Sigmoid colon (tissue), 7 donors: ENCODE measurements around the gene MACC1. TPM values are rescaled to one million over a fixed set of nuclear protein-coding genes. Genes with fewer than 3 reads are reported as not detected.
"Not testable (repeated sequence)": the region's sequence is repeated elsewhere in the genome, so short reads cannot be mapped to it uniquely, and the experiment has no call there.

ENCODE experiments used
- DNase-seq: peaks from one replicate; pipeline ENCODE4 v3.0.0-alpha.2; 2019
- H3K27ac ChIP-seq, 4 donors: fragments of 200-600 bp; sonication (generic); one replicate each; pipeline ENCODE4 v1.5.1; 2016 to 2019; ENCODE audit warnings: mild to moderate bottlenecking in 1 of 4
- H3K27me3 ChIP-seq, 3 donors: fragments of 200-600 bp; sonication (generic); one replicate each; pipeline ENCODE4 v1.5.1; 2019; ENCODE audit warnings: mild to moderate bottlenecking in 1 of 3
- H3K36me3 ChIP-seq, 4 donors: fragments of 200-600 bp; sonication (generic); one replicate each; pipeline ENCODE4 v1.5.1; 2016 to 2019
- H3K4me1 ChIP-seq, 4 donors: fragments of 200-600 bp; sonication (generic); one replicate each; pipeline ENCODE4 v1.5.1; 2017 to 2019
- H3K4me3 ChIP-seq, 4 donors: fragments of 200-600 bp; sonication (generic); one replicate each; pipeline ENCODE4 v1.5.1; 2017 to 2019; ENCODE audit warnings: mild to moderate bottlenecking in 2 of 4, moderate library complexity in 1 of 4
- H3K9me3 ChIP-seq, 4 donors: fragments of 200-600 bp in 3 of 4; sonication (generic) in 3 of 4; one replicate each; pipeline versions ENCODE4 v1.5.1 to v1.6.1; 2013 to 2019
- CTCF ChIP-seq, 4 experiments: fragments of 450-650 bp in 3 of 4; fragments of 200-600 bp in 1 of 4; IDR thresholded peaks; one replicate each; pipeline ENCODE4 v1.5.1; 2016 to 2019; ENCODE audit warnings: antibody characterized with exemption in 4 of 4, mild to moderate bottlenecking in 3 of 4, moderate library complexity in 2 of 4
- EP300 ChIP-seq, 4 donors: sonication (generic); formaldehyde crosslinking; IDR thresholded peaks; one replicate each; pipeline ENCODE4 v1.6.1; 2017; ENCODE audit warnings: antibody characterized with exemption in 4 of 4
- POLR2A ChIP-seq, 2 donors: fragments of 450-650 bp; IDR thresholded peaks; one replicate each; pipeline ENCODE4 v1.6.1; 2016; ENCODE audit warnings: antibody characterized with exemption in 2 of 2, mild to moderate bottlenecking in 2 of 2, moderate library complexity in 2 of 2
- POLR2AphosphoS5 ChIP-seq, 4 donors: sonication (generic); formaldehyde crosslinking; IDR thresholded peaks; one replicate each; pipeline ENCODE4 v1.6.1; 2017; ENCODE audit warnings: antibody characterized with exemption in 4 of 4
- WGBS, 2 donors: extraction: QIAGEN DNeasy Blood & Tissue Kit; methylation state at CpG; one replicate each; pipeline ENCODE4 v1.1.7; 2013; 5-methylcytosine and 5-hydroxymethylcytosine counted together
- intact Hi-C: fragments of 100-400 bp; cut with DNase I; formaldehyde crosslinking; loops from one replicate; pipeline ENCODE4 v1.15.1; 2023
- polyA plus RNA-seq, 3 donors: library from polyadenylated mRNA; stranded (reverse); fragments of 200-250 nt; gene quantifications; one replicate each; pipeline ENCODE4 v1.2.3, GENCODE V29; 2013
- total RNA-seq, 4 donors: library from RNA; depleted of rRNA; stranded (reverse); fragments of >200 nt; gene quantifications; one replicate each; pipeline ENCODE4 v1.1.0, GENCODE V29; 2016
- donor health status: healthy with polysubstance abuse.
- donor health status: Bipolar disorder and iron deficiency.
- donor health status: healthy.

The MACC1 gene
- total and polyA plus RNA-seq, 7 donors, result under 0.01 to 2.1 (median 0.60) TPM; not detected in 2

DNA sequence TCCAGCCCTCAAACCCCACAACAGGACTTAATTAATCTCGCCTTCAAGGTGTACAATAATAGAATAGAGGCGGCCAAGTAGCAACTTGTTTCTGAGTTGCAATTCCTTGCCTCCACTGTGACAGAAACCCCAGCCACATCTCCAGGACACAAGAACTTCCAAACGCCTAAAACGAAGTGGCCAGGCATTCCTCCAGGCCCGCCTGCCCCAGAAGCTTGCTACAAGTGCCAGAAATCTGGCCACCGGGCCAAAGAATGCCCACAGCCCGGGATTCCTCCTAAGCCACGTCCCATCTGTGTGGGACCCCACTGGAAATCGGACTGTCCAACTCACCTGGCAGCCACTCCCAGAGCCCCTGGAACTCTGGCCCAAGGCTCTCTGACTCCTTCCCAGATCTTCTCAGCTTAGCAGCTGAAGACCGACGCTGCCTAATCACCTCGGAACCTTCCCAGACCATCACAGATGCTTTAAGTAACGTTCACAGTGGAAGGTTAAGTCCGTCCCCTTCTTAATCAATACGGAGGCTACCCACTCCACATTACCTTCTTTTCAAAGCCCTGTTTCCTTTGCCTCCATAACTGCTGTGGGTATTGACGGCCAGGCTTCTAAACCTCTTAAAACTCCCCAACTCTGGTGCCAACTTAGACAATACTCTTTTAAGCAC is 94.4 kb downstream of the MACC1 start:
- H3K4me1 ChIP-seq, H3K9me3 ChIP-seq, H3K36me3 ChIP-seq, DNase-seq, intact Hi-C loops, H3K27me3 ChIP-seq, H3K4me3 ChIP-seq, H3K27ac ChIP-seq: not testable (repeated sequence)
- WGBS, 2 donors, result 87 to 93% methylated on average over 16 of the region's 16 CpGs

DNA sequence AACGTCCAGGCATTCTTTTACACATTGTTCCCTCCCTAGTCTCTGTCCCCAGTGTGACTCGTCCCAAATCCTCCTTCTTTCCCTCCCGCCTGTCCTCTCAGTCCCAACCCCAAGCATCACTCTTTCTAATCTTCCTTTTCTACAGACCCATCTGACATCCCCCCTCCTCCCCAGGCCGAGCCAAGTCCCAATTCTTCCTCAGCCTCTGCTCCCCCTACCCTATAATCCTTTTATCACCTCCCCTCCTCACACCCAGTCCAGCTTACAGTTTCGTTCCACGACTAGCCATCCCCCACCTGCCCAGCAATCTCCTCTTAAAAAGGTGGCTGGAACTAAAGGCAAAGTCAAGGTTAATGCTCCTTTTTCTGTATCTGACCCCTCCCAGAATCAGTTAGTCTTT is 95.1 kb downstream of the MACC1 start:
- peaks cover 0 to 9% (median 1%) of the 10 kb centered on the region in 4 donors for H3K4me1 ChIP-seq
- WGBS, 2 donors, result 86 to 92% methylated on average over 6 of the region's 6 CpGs
- H3K27ac ChIP-seq, result no peak overlapping the region
- DNase-seq, result no peak
- intact Hi-C loops, result no loop called here
- TF ChIP-seq POLR2AphosphoS5 (IDR thresholded peaks at IDR 0.05) (no peak), CTCF (IDR thresholded peaks at IDR 0.05) (no peak)
- no peaks in the 10 kb centered on the region for H3K36me3 ChIP-seq
- H3K9me3 ChIP-seq, result no peaks in the 10 kb centered on the region
- no peak overlapping the region for H3K4me3 ChIP-seq
- H3K27me3 ChIP-seq, result no peaks in the 10 kb centered on the region

DNA sequence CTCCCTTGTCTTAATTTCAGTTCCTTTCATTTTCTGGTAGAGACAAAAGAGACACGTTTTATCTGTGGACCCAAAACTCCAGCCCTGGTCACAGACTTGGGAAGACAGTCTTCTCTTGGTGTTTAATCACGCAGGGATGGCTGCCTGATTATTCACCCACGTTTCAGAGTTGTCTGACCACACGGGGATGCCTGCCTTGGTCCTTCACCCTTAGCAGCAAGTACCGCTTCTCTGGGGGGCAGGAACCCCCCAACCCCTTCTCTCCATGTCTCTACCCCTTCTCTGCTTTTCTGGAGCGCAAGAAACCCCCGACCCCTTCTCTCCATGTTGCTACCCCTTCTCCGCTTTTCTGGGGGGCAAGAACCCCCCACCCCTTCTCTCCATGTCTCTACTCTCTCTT is 95.8 kb downstream of the MACC1 start:
- intact Hi-C loops, result no loop called here

DNA sequence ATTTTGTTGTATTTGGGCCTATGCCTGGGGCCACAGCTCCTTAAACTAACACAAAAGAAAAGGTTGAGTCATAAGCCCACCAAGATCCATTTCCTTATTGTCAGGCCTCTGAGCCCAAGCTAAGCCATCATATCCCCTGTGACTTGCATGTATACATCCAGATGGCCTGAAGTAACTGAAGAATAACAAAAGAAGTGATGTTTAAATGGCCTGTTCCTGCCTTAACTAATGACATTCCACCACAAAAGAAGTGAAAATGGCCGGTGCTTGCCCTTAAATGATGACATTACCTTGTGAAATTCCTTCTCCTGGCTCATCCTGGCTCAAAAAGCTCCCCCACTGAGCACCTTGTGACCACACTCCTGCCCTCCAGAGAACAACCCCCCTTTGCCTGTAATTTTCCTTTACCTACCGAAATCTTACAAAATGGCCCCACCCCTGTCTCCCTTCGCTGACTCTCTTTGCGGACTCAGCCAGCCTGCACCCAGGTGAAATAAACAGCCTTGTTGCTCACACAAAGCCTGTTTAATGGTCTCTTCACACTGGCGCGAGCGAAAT is 96.5 kb downstream of the MACC1 start:
- H3K36me3 ChIP-seq, H3K4me3 ChIP-seq, H3K27ac ChIP-seq, DNase-seq, intact Hi-C loops, H3K27me3 ChIP-seq, H3K9me3 ChIP-seq: not testable (repeated sequence)
- peaks cover 0 to 15% (median 5%) of the 10 kb centered on the region in 4 donors for H3K4me1 ChIP-seq
- WGBS, 2 donors, result 92 to 97% methylated on average over 7 of the region's 7 CpGs

More for the DNA sequence above, 95.8 kb downstream of the MACC1 start:
- Histone ChIP-seq H3K27me3 (no peaks in the 10 kb centered on the region), H3K36me3 (no peaks in the 10 kb centered on the region), H3K9me3 (no peaks in the 10 kb centered on the region), H3K27ac (no peak overlapping the region), H3K4me1 (peaks cover 0 to 15% (median 5%) of the 10 kb centered on the region in 4 donors), H3K4me3 (no peak overlapping the region)
- no peak for DNase-seq
- 76 to 91% methylated on average over 8 of the region's 8 CpGs for WGBS, 2 donors
- TF ChIP-seq POLR2AphosphoS5 (IDR thresholded peaks at IDR 0.05), result no peak
- no peak for TF ChIP-seq POLR2A (IDR thresholded peaks at IDR 0.05)
- no peak for TF ChIP-seq CTCF (IDR thresholded peaks at IDR 0.05)
- no peak for TF ChIP-seq EP300 (IDR thresholded peaks at IDR 0.05)

DNA sequence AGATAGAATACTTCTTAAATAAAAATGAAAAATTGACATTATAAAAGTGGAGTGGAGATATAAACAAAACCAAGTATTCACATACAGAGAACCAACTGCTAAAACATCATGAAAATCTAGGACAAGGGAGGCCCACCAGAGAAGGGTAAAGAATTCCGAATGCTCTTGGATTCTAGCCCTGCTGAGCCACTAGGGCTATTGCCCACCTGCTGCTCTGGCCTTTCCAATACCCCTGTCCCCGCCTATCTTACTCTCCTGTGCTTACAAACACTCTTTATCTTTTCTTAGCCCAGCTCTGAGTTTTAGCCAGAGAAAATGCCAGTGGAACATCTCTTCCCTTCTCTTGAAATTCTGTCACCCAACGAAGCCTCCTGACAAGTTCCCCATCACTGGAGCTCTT is 100.3 kb downstream of the MACC1 start:
- Histone ChIP-seq H3K4me3 (no peak overlapping the region), H3K27me3 (no peaks in the 10 kb centered on the region), H3K4me1 (peaks cover 0 to 23% (median 9%) of the 10 kb centered on the region in 4 donors), H3K36me3 (no peaks in the 10 kb centered on the region), H3K27ac (no peak overlapping the region), H3K9me3 (no peaks in the 10 kb centered on the region)
- DNase-seq, result no peak
- intact Hi-C loops, result no loop called here
- WGBS, 2 donors, result 82 to 93% methylated on average over 3 of the region's 3 CpGs
- TF ChIP-seq EP300 (IDR thresholded peaks at IDR 0.05), result no peak
- no peak for TF ChIP-seq POLR2AphosphoS5 (IDR thresholded peaks at IDR 0.05)
- no peak for TF ChIP-seq CTCF (IDR thresholded peaks at IDR 0.05)
- no peak for TF ChIP-seq POLR2A (IDR thresholded peaks at IDR 0.05)

GRCh38 chr7:20114468-20114867 is 102.7 kb downstream of the MACC1 start:
- DNase-seq, result no peak
- TF ChIP-seq POLR2A (IDR thresholded peaks at IDR 0.05) (no peak), POLR2AphosphoS5 (IDR thresholded peaks at IDR 0.05) (peak in 1 of 4 donors; percentile 7)
- no peaks in the 10 kb centered on the region for H3K36me3 ChIP-seq
- H3K4me1 ChIP-seq, result peaks cover 0 to 23% (median 9%) of the 10 kb centered on the region in 4 donors
- intact Hi-C loops, result no loop called here
- H3K9me3 ChIP-seq, result no peaks in the 10 kb centered on the region
- 45 to 74% methylated on average over 2 of the region's 2 CpGs for WGBS, 2 donors
- H3K27ac ChIP-seq, result no peak overlapping the region
- H3K4me3 ChIP-seq, result no peak overlapping the region
- no peaks in the 10 kb centered on the region for H3K27me3 ChIP-seq
